GM12878 (cell line): ENCODE results near the gene CAMK4. TPM values are rescaled to one million over a fixed set of nuclear protein-coding genes. Genes with fewer than 3 reads are reported as not detected.

ENCODE experiments used
- ATAC-seq: fragments of 200-7000 bp; cut with Tn5 transposase; 3 replicates; pipeline ENCODE4 v1.9.1; 2020; ENCODE audit warnings: mild to moderate bottlenecking, moderate library complexity
- BruUV-seq: library from RNA; stranded (reverse); fragments of 400-500 nt; replicated peaks from 2 replicates; lab custom pipeline; 2021; lab: Mats Ljungman, UMichigan
- CTCF ChIA-PET: fragments of 300-600 bp; sonication (Branson Sonifier 250); formaldehyde crosslinking; extraction: SDS; loops from one replicate; lab custom pipeline; 2021; ENCODE audit warnings: inconsistent platforms; lab: Yijun Ruan, JAX
- POLR2A ChIA-PET: fragments of 350-600 bp; formaldehyde crosslinking; extraction: SDS; loops from one replicate; lab custom pipeline; 2021; ENCODE audit warnings: inconsistent platforms; lab: Charles Lee
- RAD21 ChIA-PET: fragments of 300-600 bp; sonication (Branson Sonifier 250); formaldehyde crosslinking; loops from one replicate; lab custom pipeline; 2023; ENCODE audit warnings: antibody characterized with exemption; ENCODE audit not compliant: unreplicated experiment; lab: Charles Lee
- SMC1A ChIA-PET: fragments of 300-600 bp; sonication (Branson Sonifier 250); formaldehyde crosslinking; loops from one replicate; lab custom pipeline; 2023; ENCODE audit not compliant: unreplicated experiment, uncharacterized antibody; lab: Charles Lee
- DNase-seq: peaks from one replicate; pipeline ENCODE4 v3.0.0-alpha.2; 2011; ENCODE audit warnings: low read depth, low spot score
- FAIRE-seq: peaks from 3 replicates; lab custom pipeline; 2011; peaks lifted over from hg19 to GRCh38; lab: Jason Lieb, UNC
- H2AFZ ChIP-seq: 2 replicates; pipeline ENCODE4 v1.6.0; 2011; ENCODE audit warnings: low read depth, low read length, control low read depth; ENCODE audit not compliant: control insufficient read depth
- H3K27ac ChIP-seq: 2 replicates; pipeline ENCODE4 v1.5.1; 2011; ENCODE audit warnings: control low read depth; ENCODE audit not compliant: control insufficient read depth, insufficient read depth
- H3K27me3 ChIP-seq, 2 experiments: replicated peaks in 1 of 2; 2 replicates each; pipeline versions ENCODE4 v1.6.0 to v1.6.1; 2011; ENCODE audit warnings: low read length in 1 of 2; ENCODE audit not compliant: control insufficient read depth in 2 of 2, insufficient read depth in 2 of 2
- H3K36me3 ChIP-seq, 2 experiments: 2 replicates each; pipeline ENCODE4 v1.5.1; 2011; ENCODE audit warnings: low read length in 1 of 2; ENCODE audit not compliant: control insufficient read depth in 2 of 2, insufficient read depth in 2 of 2
- H3K4me1 ChIP-seq: 2 replicates; pipeline ENCODE4 v1.6.1; 2011; ENCODE audit warnings: mild to moderate bottlenecking, low read length, moderate library complexity, mixed read lengths; ENCODE audit not compliant: control insufficient read depth, insufficient read depth
- H3K4me2 ChIP-seq: 2 replicates; pipeline ENCODE4 v1.6.0; 2011; ENCODE audit warnings: control low read depth; ENCODE audit not compliant: control insufficient read depth, insufficient read depth
- H3K4me3 ChIP-seq: fragments of 200-600 bp; sonication (generic); 2 replicates; pipeline ENCODE4 v1.5.1; 2016
- H3K79me2 ChIP-seq: 2 replicates; pipeline ENCODE4 v1.6.0; 2011; ENCODE audit warnings: low read length; ENCODE audit not compliant: control insufficient read depth, insufficient read depth
- H3K9ac ChIP-seq: 2 replicates; pipeline ENCODE4 v1.8.0; 2011; ENCODE audit warnings: low read length, control low read depth, mixed read lengths; ENCODE audit not compliant: control insufficient read depth, insufficient read depth
- H3K9me3 ChIP-seq: replicated peaks from 3 replicates; pipeline ENCODE4 v1.5.1; 2011; ENCODE audit warnings: mild to moderate bottlenecking, low read length; ENCODE audit not compliant: control insufficient read depth, insufficient read depth
- H4K20me1 ChIP-seq: 2 replicates; pipeline ENCODE4 v1.6.0; 2011; ENCODE audit not compliant: control insufficient read depth, insufficient read depth
- CHD1 ChIP-seq: IDR thresholded peaks from 2 replicates; pipeline ENCODE4 v1.6.1; 2012; ENCODE audit warnings: low read depth, low read length, improper control_type of control experiment
- CHD2 ChIP-seq: IDR thresholded peaks from 2 replicates; pipeline ENCODE4 v1.6.1; 2011; ENCODE audit warnings: low read depth, low read length, improper control_type of control experiment, borderline replicate concordance
- CTCF ChIP-seq, 3 experiments: IDR thresholded peaks in 2 of 3; conservative IDR thresholded peaks in 1 of 3; 2 replicates each; pipeline ENCODE4 v1.5.1; 2011; ENCODE audit warnings: low read depth in 3 of 3, low read length in 3 of 3, mild to moderate bottlenecking in 3 of 3, control low read depth in 2 of 3, moderate library complexity in 2 of 3, inconsistent platforms in 1 of 3, mixed read lengths in 1 of 3; ENCODE audit not compliant: control insufficient read depth in 2 of 3, insufficient read depth in 1 of 3; ENCODE audit errors: extremely low read depth in 1 of 3
- EED ChIP-seq: sonication (generic); IDR thresholded peaks from 2 replicates; pipeline ENCODE4 v1.6.1; 2016; ENCODE audit warnings: antibody characterized with exemption, low read depth
- IKZF2 ChIP-seq, 2 experiments: fragments of 450-650 bp; IDR thresholded peaks; 2 replicates each; pipeline ENCODE4 v1.6.1; 2017; ENCODE audit warnings: mild to moderate bottlenecking in 2 of 2, moderate library complexity in 2 of 2
- NFYA ChIP-seq: IDR thresholded peaks from 2 replicates; pipeline ENCODE4 v1.6.1; 2011; ENCODE audit warnings: low read depth, mild to moderate bottlenecking, low read length, improper control_type of control experiment, borderline replicate concordance
- RB1 ChIP-seq: fragments of 450-650 bp; formaldehyde crosslinking; IDR thresholded peaks from 2 replicates; pipeline ENCODE4 v1.6.1; 2017; ENCODE audit warnings: mild to moderate bottlenecking, borderline replicate concordance
- RBBP5 ChIP-seq: fragments of 200-600 bp; sonication (generic); conservative IDR thresholded peaks from 2 replicates; pipeline ENCODE4 v1.6.1; 2016
- RCOR1 ChIP-seq: conservative IDR thresholded peaks from 2 replicates; pipeline ENCODE4 v1.6.1; 2012; ENCODE audit warnings: low read depth, low read length, improper control_type of control experiment
- USF1 ChIP-seq: IDR thresholded peaks from 2 replicates; pipeline ENCODE4 v1.6.1; 2011; ENCODE audit warnings: borderline replicate concordance, low read depth, mild to moderate bottlenecking, moderate library complexity, mixed read lengths, low read length; ENCODE audit not compliant: insufficient read depth; ENCODE audit errors: extremely low read length
- YY1 ChIP-seq: IDR thresholded peaks from 2 replicates; pipeline ENCODE4 v1.6.1; 2011; ENCODE audit warnings: low read depth, mild to moderate bottlenecking, low read length
- ZBTB11 ChIP-seq: fragments of 450-650 bp; formaldehyde crosslinking; IDR thresholded peaks from 2 replicates; pipeline ENCODE4 v1.5.0; 2022; ENCODE audit warnings: mild to moderate bottlenecking, missing genetic modification characterization
- WGBS: methylation state at CpG from one replicate; pipeline ENCODE4 v1.1.6; 2016; ENCODE audit warnings: low lambda C conversion rate; ENCODE audit not compliant: insufficient replicate concordance, insufficient coverage; ENCODE audit errors: missing lambda C conversion rate; 5-methylcytosine and 5-hydroxymethylcytosine counted together
- in situ Hi-C: fragments of 300-500 bp; cut with MboI; formaldehyde crosslinking; loops from 9 replicates; pipeline ENCODE4 v1.14.3; 2018; ENCODE audit warnings: mixed read lengths
- intact Hi-C: fragments of 100-400 bp; cut with micrococcal nuclease; formaldehyde crosslinking; loops from one replicate; pipeline ENCODE4 v1.14.2; 2022; ENCODE audit not compliant: unreplicated experiment
- polyA plus RNA-seq, 11 experiments: library from polyadenylated mRNA; depleted of rRNA in 4 of 11; unstranded in 6 of 11; stranded (reverse) in 5 of 11; fragments of >200 nt; fragmentation: Nextera tagmentation in 4 of 11; fragmentation: Illumina TruSeq in 1 of 11; extraction: Ambion mirVana in 4 of 11; extraction: Trizol in 1 of 11; gene quantifications; 1 replicate in 1 of 11; 2 replicates in 10 of 11; pipeline versions ENCODE4 v1.2.1 to v1.2.3, GENCODE V29; 2011 to 2016; ENCODE audit warnings: inconsistent platforms in 2 of 11, missing spikeins in 2 of 11, low read depth in 1 of 11
- total RNA-seq, 4 experiments: library from RNA; depleted of rRNA in 3 of 4; stranded (reverse); fragments of >200 nt in 3 of 4; fragmentation: Illumina TruSeq in 1 of 4; extraction: Trizol in 1 of 4; gene quantifications; 2 replicates each; pipeline versions ENCODE4 v1.2.1 to v1.2.3, GENCODE V29; 2013 to 2021
- TF ChIP-seq, protein P1 (sequence below): IDR thresholded peaks from 2 replicates; pipeline ENCODE4 v1.6.1; 2012; ENCODE audit warnings: mild to moderate bottlenecking, low read depth, low read length

CAMK4 gene
- total and polyA plus RNA-seq, 10 of the 15 experiments (the other 5 are each of a cell fraction or from before 2014, with no cell fraction given), result 13.3 to 51.9 (median 35.3) TPM

GRCh38 chr5:111227801-111228200 is 3.6 kb downstream of the CAMK4 start:
- no peaks in the 10 kb centered on the region for H3K9me3 ChIP-seq
- H3K4me3 ChIP-seq, result peak overlapping the region; percentile 83
- POLR2A ChIA-PET, result interaction anchor here (2.2 to 13.0 kb wide), 3 partner anchors 8 to 27 kb away, joined by 11 to 172 read pairs (median 12); no protein-coding TSS in a partner anchor
- no peaks in the 10 kb centered on the region for H3K27me3 ChIP-seq
- H4K20me1 ChIP-seq, result no peaks in the 10 kb centered on the region
- in situ Hi-C loops (loop anchor here (25.0 kb wide), 1 partner anchor 490 kb away; the partner anchor contains the start of genes SLC25A46 and TMEM232), intact Hi-C loops (loop anchor here (5.0 kb wide), 1 partner anchor 284 kb away; the partner anchor contains the start of gene STARD4)
- FAIRE-seq (no peak), DNase-seq (no peak), ATAC-seq (no peak)
- CTCF ChIA-PET, result interaction anchor here (2.6 to 16.0 kb wide), 3 partner anchors 9 to 51 kb away, joined by 10 to 263 read pairs (median 109); no protein-coding TSS in a partner anchor
- no peaks in the 10 kb centered on the region for H3K36me3 ChIP-seq
- peaks cover 33% of the 10 kb centered on the region for H3K4me1 ChIP-seq
- peak overlapping the region; percentile 94 for H3K4me2 ChIP-seq
- peak overlapping the region; percentile 62 for H3K9ac ChIP-seq
- H3K79me2 ChIP-seq, result peaks cover 83% of the 10 kb centered on the region
- SMC1A ChIA-PET, result interaction anchor here (0.5 to 23.4 kb wide), 8 partner anchors 9 to 67 kb away, joined by 3 to 608 read pairs (median 28); no protein-coding TSS in a partner anchor
- RAD21 ChIA-PET, result interaction anchor here (7.9 to 21.9 kb wide), 2 partner anchors 23 to 51 kb away, joined by 62 to 443 read pairs; no protein-coding TSS in a partner anchor
- peak overlapping the region; percentile 23; the same call in 1 of the 2 replicates for H2AFZ ChIP-seq
- 54% methylated on average over 4 of the region's 4 CpGs for WGBS
- H3K27ac ChIP-seq, result peak overlapping the region; percentile 85
- BruUV-seq, result no TSS peak
- TF ChIP-seq CTCF (IDR thresholded peaks at IDR 0.05 in 2 of 3, conservative IDR thresholded peaks at IDR 0.05 in 1 of 3; ENCODE audit: control insufficient read depth in 2 of 3, extremely low read depth in 1 of 3, insufficient read depth in 1 of 3, low read depth in 3 of 3, low read length in 3 of 3), result no peak
- no peak for TF ChIP-seq CHD1
- TF ChIP-seq RBBP5, result no peak
- no peak for TF ChIP-seq RCOR1
- TF ChIP-seq USF1, result no peak
- TF ChIP-seq EED, result peak; percentile 77
- no peak for TF ChIP-seq ZBTB11
- peak in 1 of 2 experiments; percentile 64; a peak in 2 of 4 replicates for TF ChIP-seq IKZF2 (IDR thresholded peaks at IDR 0.05)
- no peak for TF ChIP-seq NFYA
- no peak for TF ChIP-seq YY1
- TF ChIP-seq CHD2, result no peak
- no peak for TF ChIP-seq RB1
- TF ChIP-seq, protein P1, sequence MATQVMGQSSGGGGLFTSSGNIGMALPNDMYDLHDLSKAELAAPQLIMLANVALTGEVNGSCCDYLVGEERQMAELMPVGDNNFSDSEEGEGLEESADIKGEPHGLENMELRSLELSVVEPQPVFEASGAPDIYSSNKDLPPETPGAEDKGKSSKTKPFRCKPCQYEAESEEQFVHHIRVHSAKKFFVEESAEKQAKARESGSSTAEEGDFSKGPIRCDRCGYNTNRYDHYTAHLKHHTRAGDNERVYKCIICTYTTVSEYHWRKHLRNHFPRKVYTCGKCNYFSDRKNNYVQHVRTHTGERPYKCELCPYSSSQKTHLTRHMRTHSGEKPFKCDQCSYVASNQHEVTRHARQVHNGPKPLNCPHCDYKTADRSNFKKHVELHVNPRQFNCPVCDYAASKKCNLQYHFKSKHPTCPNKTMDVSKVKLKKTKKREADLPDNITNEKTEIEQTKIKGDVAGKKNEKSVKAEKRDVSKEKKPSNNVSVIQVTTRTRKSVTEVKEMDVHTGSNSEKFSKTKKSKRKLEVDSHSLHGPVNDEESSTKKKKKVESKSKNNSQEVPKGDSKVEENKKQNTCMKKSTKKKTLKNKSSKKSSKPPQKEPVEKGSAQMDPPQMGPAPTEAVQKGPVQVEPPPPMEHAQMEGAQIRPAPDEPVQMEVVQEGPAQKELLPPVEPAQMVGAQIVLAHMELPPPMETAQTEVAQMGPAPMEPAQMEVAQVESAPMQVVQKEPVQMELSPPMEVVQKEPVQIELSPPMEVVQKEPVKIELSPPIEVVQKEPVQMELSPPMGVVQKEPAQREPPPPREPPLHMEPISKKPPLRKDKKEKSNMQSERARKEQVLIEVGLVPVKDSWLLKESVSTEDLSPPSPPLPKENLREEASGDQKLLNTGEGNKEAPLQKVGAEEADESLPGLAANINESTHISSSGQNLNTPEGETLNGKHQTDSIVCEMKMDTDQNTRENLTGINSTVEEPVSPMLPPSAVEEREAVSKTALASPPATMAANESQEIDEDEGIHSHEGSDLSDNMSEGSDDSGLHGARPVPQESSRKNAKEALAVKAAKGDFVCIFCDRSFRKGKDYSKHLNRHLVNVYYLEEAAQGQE, result no peak
